Measurements from ENCODE around the gene AZU1. TPM values are rescaled to one million over a fixed set of nuclear protein-coding genes. Genes with fewer than 3 reads are reported as not detected.

The AZU1 gene
- total RNA-seq, 1 experiment from 2014 or later = 1.6 TPM

DNA sequence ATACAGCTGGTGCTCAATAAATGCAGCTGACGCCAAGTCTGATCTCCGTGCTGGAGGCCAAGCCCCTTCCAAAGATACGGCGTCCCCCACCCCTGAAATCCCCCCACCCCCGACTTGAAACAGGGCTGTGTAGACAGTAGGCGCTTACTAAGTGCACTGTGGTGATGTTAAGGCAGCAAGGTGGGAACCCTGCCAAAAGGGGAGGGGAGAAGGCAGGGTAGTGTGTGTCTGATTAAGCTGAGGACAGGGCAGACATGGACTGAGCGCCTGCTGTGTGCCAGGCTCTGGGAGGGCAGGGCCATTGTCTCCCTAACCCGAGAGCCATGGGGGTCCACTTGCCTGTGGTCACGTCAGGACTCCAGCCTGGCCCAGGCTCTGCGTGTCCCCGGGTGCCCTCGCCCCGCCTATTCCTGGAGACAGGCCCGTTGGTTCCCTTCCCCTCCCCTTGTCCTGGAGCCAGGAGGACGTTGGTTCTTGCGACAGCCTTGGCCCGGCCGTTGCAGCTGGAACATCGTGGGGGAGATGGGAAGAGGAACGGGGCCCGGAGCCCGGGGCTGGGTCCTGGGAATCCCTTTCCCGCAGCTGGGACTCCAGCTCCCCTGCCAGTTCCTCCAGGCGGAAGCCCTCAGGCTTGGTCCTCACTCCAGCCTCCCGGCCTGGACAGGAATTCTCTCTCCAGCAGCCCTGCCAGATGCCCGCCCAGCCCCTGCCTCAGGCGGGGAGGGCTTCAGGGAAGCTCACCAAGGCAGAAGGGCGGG lies 22.8 kb downstream of the AZU1 start:
- H2BK12ac ChIP-seq (ENCODE audit: insufficient read length, low read depth, low read length) = no peak overlapping the region
- H3K23me2 ChIP-seq (ENCODE audit: insufficient read length, low read depth, low read length, poor library complexity, severe bottlenecking) = no peaks in the 10 kb centered on the region
- H2AK5ac ChIP-seq (ENCODE audit: insufficient read length, low read length) = no peak overlapping the region
- Mint-ChIP-seq H3K4me3 (no peak overlapping the region), H3K27me3 (ENCODE audit: low read depth) (peaks cover 26% of the 10 kb centered on the region), H3K27ac (no peak overlapping the region), H3K9me3 (no peaks in the 10 kb centered on the region; a peak in 1 of 5 replicates), H3K36me3 (ENCODE audit: insufficient read depth in 1 of 3, low read depth in 3 of 3) (no peaks in the 10 kb centered on the region), H3K4me1 (peaks cover 2 to 9% of the 10 kb centered on the region in 2 experiments; a peak in 2 of 4 replicates)
- H3K14ac ChIP-seq (ENCODE audit: insufficient read depth, low read length) = no peak overlapping the region
- H2BK15ac ChIP-seq (ENCODE audit: low read depth, low read length) = no peak overlapping the region
- peak; percentile 42 for DNase-seq
- no peak overlapping the region for H3T11ph ChIP-seq (ENCODE audit: low read length)
- no peak overlapping the region for H3K18ac ChIP-seq (ENCODE audit: insufficient read length, low read depth, low read length)
- H3K27me3 ChIP-seq (ENCODE audit: insufficient read depth, low read length) = no peaks in the 10 kb centered on the region
- no peaks in the 10 kb centered on the region for H3K79me2 ChIP-seq (ENCODE audit: insufficient read depth, low read length)
- H4K91ac ChIP-seq (ENCODE audit: insufficient read length, low read depth, low read length) = no peak overlapping the region
- no peak overlapping the region for H3K9ac ChIP-seq (ENCODE audit: extremely low read depth, insufficient read length, low read length)
- H3K23ac ChIP-seq (ENCODE audit: insufficient read length, low read depth, low read length) = no peak overlapping the region
- H2BK20ac ChIP-seq (ENCODE audit: low read depth, low read length, poor library complexity, severe bottlenecking) = no peak overlapping the region
- H3K79me1 ChIP-seq (ENCODE audit: insufficient read depth, low read depth, low read length, poor library complexity, severe bottlenecking) = no peaks in the 10 kb centered on the region
- H4K5ac ChIP-seq (ENCODE audit: insufficient read length, low read depth, low read length) = no peak overlapping the region
- TF ChIP-seq, protein P1, sequence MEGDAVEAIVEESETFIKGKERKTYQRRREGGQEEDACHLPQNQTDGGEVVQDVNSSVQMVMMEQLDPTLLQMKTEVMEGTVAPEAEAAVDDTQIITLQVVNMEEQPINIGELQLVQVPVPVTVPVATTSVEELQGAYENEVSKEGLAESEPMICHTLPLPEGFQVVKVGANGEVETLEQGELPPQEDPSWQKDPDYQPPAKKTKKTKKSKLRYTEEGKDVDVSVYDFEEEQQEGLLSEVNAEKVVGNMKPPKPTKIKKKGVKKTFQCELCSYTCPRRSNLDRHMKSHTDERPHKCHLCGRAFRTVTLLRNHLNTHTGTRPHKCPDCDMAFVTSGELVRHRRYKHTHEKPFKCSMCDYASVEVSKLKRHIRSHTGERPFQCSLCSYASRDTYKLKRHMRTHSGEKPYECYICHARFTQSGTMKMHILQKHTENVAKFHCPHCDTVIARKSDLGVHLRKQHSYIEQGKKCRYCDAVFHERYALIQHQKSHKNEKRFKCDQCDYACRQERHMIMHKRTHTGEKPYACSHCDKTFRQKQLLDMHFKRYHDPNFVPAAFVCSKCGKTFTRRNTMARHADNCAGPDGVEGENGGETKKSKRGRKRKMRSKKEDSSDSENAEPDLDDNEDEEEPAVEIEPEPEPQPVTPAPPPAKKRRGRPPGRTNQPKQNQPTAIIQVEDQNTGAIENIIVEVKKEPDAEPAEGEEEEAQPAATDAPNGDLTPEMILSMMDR (conservative IDR thresholded peaks at IDR 0.05) = no peak
- H3K4me2 ChIP-seq (ENCODE audit: insufficient read depth, insufficient read length, low read length) = no peak overlapping the region
- H3K27ac ChIP-seq (ENCODE audit: insufficient read length, low read depth, low read length) = no peak overlapping the region
- no peaks in the 10 kb centered on the region for H4K20me1 ChIP-seq (ENCODE audit: control insufficient read depth, insufficient read depth, insufficient read length)
- H2BK120ac ChIP-seq (ENCODE audit: low read depth, low read length, poor library complexity, severe bottlenecking) = no peak overlapping the region
- H4K8ac ChIP-seq (replicated peaks; ENCODE audit: insufficient read length, low read depth, low read length) = no peak overlapping the region
- H3K56ac ChIP-seq (ENCODE audit: insufficient read length, low read depth, low read length) = no peak overlapping the region
- no peaks in the 10 kb centered on the region for H3K4me1 ChIP-seq (ENCODE audit: insufficient read depth, low read length)
- no peaks in the 10 kb centered on the region for H3K9me3 ChIP-seq (ENCODE audit: control insufficient read depth, low read depth, low read length)
- H2AFZ ChIP-seq (ENCODE audit: low read length) = no peak overlapping the region
- H2BK5ac ChIP-seq (ENCODE audit: insufficient read length, low read length) = no peak overlapping the region
- no peak overlapping the region for H3K4ac ChIP-seq (ENCODE audit: low read depth, low read length)
- WGBS (ENCODE audit: extremely low coverage, insufficient read length, low lambda C conversion rate) = no CpG with 5 or more reads among the region's 28 CpGs
